KMS-11 (cell line): ENCODE data around the gene ASCC2.
"Not testable (repeated sequence)": the region's sequence is repeated elsewhere in the genome, so short reads cannot be mapped to it uniquely, and the experiment has no call there.

Source experiments
- H2AFZ ChIP-seq: fragments of 200-600 bp; sonication (generic); 2 replicates; pipeline ENCODE4 v1.6.1; 2016; ENCODE audit warnings: antibody characterized with exemption, mixed run types, low read depth
- H3K27ac ChIP-seq: fragments of 200-600 bp; sonication (generic); 2 replicates; pipeline ENCODE4 v1.6.1; 2016; ENCODE audit warnings: mild to moderate bottlenecking, mixed run types
- H3K27me3 ChIP-seq: fragments of 200-600 bp; sonication (generic); 2 replicates; pipeline ENCODE4 v1.6.1; 2017; ENCODE audit warnings: mild to moderate bottlenecking, low read depth, mixed run types, moderate library complexity; ENCODE audit not compliant: insufficient read depth
- H3K36me3 ChIP-seq: fragments of 200-600 bp; sonication (generic); 2 replicates; pipeline ENCODE4 v1.6.1; 2017; ENCODE audit warnings: mild to moderate bottlenecking, mixed run types; ENCODE audit not compliant: insufficient read depth
- H3K4me1 ChIP-seq: fragments of 200-600 bp; sonication (generic); 2 replicates; pipeline ENCODE4 v1.6.1; 2016; ENCODE audit warnings: mild to moderate bottlenecking, low read depth, mixed run types; ENCODE audit not compliant: poor library complexity, severe bottlenecking
- H3K4me2 ChIP-seq: fragments of 200-600 bp; sonication (generic); 2 replicates; pipeline ENCODE4 v1.7.0; 2016; ENCODE audit warnings: mild to moderate bottlenecking, mixed run types
- H3K4me3 ChIP-seq: fragments of 200-600 bp; sonication (generic); IDR thresholded peaks from 2 replicates; pipeline ENCODE4 v1.6.1; 2017; ENCODE audit warnings: low read depth, low read length, mixed read lengths; ENCODE audit not compliant: insufficient read depth
- H3K79me2 ChIP-seq: fragments of 200-600 bp; sonication (generic); 2 replicates; pipeline ENCODE4 v1.6.1; 2016; ENCODE audit warnings: low read depth, mixed run types; ENCODE audit not compliant: insufficient read depth
- H3K9ac ChIP-seq: fragments of 200-600 bp; sonication (generic); 2 replicates; pipeline ENCODE4 v1.6.1; 2016; ENCODE audit warnings: mild to moderate bottlenecking, mixed run types
- H4K20me1 ChIP-seq: fragments of 200-600 bp; sonication (generic); 2 replicates; pipeline ENCODE4 v1.6.1; 2016; ENCODE audit warnings: mild to moderate bottlenecking, mixed run types; ENCODE audit not compliant: insufficient read depth
- CTCF ChIP-seq: fragments of 200-600 bp; sonication (generic); conservative IDR thresholded peaks from 2 replicates; pipeline ENCODE4 v1.6.1; 2017; ENCODE audit warnings: low read depth, mild to moderate bottlenecking, antibody characterized with exemption, low read length, moderate library complexity, mixed read lengths

ASCC2 gene

GRCh38 chr22:29867260-29867659 lies 29.2 kb upstream of the ASCC2 start:
- Histone ChIP-seq H3K36me3 (no peaks in the 10 kb centered on the region), H4K20me1 (no peaks in the 10 kb centered on the region), H3K4me1 (peaks cover 2% of the 10 kb centered on the region), H2AFZ (no peak overlapping the region), H3K4me2 (no peak overlapping the region), H3K27ac (no peak overlapping the region), H3K27me3 (no peaks in the 10 kb centered on the region), H3K79me2 (no peaks in the 10 kb centered on the region), H3K9ac (no peak overlapping the region), H3K4me3 (no peak overlapping the region)
- TF ChIP-seq CTCF, result no peak

- not testable (repeated sequence) for H3K4me3 ChIP-seq, H3K4me2 ChIP-seq, H4K20me1 ChIP-seq, H3K27ac ChIP-seq, H2AFZ ChIP-seq, H3K27me3 ChIP-seq, H3K9ac ChIP-seq, H3K36me3 ChIP-seq, H3K79me2 ChIP-seq, H3K4me1 ChIP-seq
Measured at GRCh38 chr22:29865572-29865971, 27.5 kb upstream of the ASCC2 start.

GRCh38 chr22:29861672-29862297 lies 23.7 kb upstream of the ASCC2 start:
- Histone ChIP-seq H3K4me2 (no peak overlapping the region), H3K27ac (no peak overlapping the region), H2AFZ (no peak overlapping the region), H3K79me2 (no peaks in the 10 kb centered on the region), H3K9ac (no peak overlapping the region), H3K4me3 (no peak overlapping the region), H4K20me1 (no peaks in the 10 kb centered on the region), H3K36me3 (no peaks in the 10 kb centered on the region), H3K27me3 (no peaks in the 10 kb centered on the region), H3K4me1 (no peaks in the 10 kb centered on the region)
- no peak for TF ChIP-seq CTCF

- TF ChIP-seq CTCF, result no peak
- Histone ChIP-seq H3K79me2 (no peaks in the 10 kb centered on the region), H2AFZ (no peak overlapping the region), H4K20me1 (no peaks in the 10 kb centered on the region), H3K36me3 (no peaks in the 10 kb centered on the region), H3K9ac (no peak overlapping the region), H3K4me2 (no peak overlapping the region), H3K27me3 (no peaks in the 10 kb centered on the region), H3K4me1 (no peaks in the 10 kb centered on the region), H3K27ac (no peak overlapping the region), H3K4me3 (no peak overlapping the region)
Measured at GRCh38 chr22:29860006-29860766, 22.1 kb upstream of the ASCC2 start.

GRCh38 chr22:29859030-29859429 lies 21.0 kb upstream of the ASCC2 start:
- not testable (repeated sequence) for H3K27ac ChIP-seq, H3K79me2 ChIP-seq, H3K4me1 ChIP-seq, H3K4me2 ChIP-seq, H3K4me3 ChIP-seq, H3K9ac ChIP-seq, H4K20me1 ChIP-seq, H3K36me3 ChIP-seq, H3K27me3 ChIP-seq, H2AFZ ChIP-seq
